Stimulated activated CD4-positive, alpha-beta T cell treated with anti-CD3 and anti-CD28 coated beads, Interleukin-12 subunit alpha, Interleukin-12 subunit beta, amount 100 ng/mL, for 24 hours (primary cell): ENCODE results near the gene CCL8.
A peak's percentile ranks its signal among the peaks of the same experiment; 100 is the strongest.
"Not testable (repeated sequence)": the region's sequence is repeated elsewhere in the genome, so short reads cannot be mapped to it uniquely, and the experiment has no call there.

Experiments used
- DNase-seq, 2 experiments: peaks; one replicate each; pipeline ENCODE4 v3.0.0-alpha.2; 2020; ENCODE audit warnings: low read depth in 2 of 2

The CCL8 gene

GRCh38 chr17:34314279-34314678 lies 5.0 kb upstream of the CCL8 start:
- no peak for DNase-seq

DNA sequence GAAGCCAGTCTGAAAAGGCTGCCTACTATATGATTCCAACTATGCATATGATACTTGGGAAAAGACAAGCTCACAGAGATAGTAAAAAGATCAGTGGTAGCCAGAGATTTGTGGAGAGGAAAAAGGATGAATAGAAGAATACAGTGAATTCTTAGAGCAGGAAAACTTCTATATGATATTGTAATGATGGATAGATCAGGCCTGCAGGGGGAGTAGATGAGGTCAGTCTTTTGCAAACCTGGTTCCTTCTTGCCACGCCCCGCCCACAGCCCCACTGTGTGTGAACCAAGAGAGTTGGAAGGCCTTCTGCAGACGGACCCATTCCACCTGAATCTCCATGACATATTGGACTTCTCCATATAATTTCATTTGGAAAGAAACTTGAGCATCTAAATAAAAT lies 761 bp upstream of the CCL8 start:
- peak in 1 of 2 experiments; percentile 5 for DNase-seq

GRCh38 chr17:34321964-34322363 lies 2.7 kb downstream of the CCL8 start:
- no peak for DNase-seq

- not testable (repeated sequence) for DNase-seq
These were observed 8.3 kb downstream of the CCL8 start for GRCh38 chr17:34327580-34327979.

GRCh38 chr17:34337701-34338100 lies 18.5 kb downstream of the CCL8 start:
- no peak for DNase-seq

GRCh38 chr17:34339138-34339770 lies 20.0 kb downstream of the CCL8 start:
- no peak for DNase-seq

- no peak for DNase-seq
These were observed 22.7 kb downstream of the CCL8 start for GRCh38 chr17:34341916-34342315.

DNA sequence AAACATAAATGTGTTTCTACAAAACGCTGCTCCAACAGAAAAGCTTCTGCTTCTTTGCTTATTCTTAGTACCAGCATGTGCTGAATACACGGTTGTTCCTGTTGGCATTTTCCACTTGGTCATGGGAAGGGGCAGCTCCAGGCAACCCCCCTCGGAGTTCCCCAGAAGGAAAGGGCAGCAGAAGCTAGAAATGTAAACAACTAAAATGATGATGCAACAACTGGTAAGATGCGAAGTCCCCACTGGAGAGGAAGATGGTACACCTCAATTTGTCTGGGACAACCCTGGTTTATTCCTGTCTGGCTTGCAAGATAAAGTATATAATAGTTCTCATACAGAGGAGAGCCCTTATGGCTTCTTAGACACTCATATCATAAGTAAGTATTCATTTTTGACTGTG lies 27.8 kb downstream of the CCL8 start:
- no peak for DNase-seq

DNA sequence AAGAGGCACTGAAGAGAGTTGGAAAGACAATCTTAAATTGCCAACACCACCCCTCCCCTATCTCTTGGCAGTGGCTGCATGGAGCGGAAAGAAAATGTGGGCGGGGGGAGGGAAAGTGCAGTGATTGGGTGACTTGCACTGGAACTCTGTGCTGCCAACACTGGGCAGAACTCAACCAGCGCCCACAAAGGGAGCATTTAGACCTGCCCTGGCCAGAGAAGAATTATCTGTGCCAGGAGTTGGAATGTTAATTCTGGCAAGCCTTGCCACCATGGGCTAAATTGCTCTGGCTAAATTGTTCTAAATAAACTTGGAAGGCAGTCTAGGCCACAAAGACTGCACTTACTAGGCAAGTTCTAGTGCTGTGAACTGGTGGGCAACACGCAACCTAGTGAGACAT lies 30.5 kb downstream of the CCL8 start:
- DNase-seq, result no peak

DNA sequence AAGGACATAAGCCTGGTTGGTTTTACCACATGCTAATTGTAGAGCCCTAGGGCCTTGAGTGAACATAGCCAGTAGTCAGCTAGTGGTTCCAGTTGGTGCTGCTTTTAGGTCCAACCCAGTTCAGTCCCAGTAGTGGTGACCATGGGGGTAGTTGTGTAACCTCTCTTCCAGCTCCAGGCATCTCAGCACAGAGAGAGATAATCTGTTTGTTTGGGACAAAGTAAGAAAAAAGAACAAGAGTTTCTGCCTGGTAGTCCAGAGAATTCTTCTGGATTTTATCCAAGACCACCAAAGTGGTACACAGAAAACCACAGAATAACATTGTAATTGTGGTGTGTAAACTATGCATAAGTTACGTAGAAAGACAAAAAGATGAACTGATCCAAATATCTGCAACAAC lies 31.9 kb downstream of the CCL8 start:
- DNase-seq, result no peak

GRCh38 chr17:34352191-34352590 lies 33.0 kb downstream of the CCL8 start:
- no peak for DNase-seq

DNA sequence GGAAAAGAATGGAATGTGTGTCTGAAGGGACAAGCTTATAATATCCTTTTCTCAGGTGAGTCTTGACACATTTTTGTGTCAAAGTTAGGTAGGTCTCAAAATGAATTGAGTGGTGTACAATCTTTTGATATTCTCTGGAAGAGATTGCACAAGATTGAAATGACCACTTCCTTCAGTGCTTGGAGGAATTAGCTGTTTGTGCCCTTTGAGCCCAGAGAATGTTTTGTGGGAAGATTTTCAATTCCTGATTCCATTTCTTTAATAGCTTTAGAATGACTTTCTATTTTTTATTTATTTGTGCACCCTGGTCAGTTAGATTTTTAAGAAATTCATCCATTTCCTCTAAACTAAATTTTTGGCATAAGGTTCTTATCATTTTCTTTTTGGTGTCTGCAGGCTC lies 35.4 kb downstream of the CCL8 start:
- no peak for DNase-seq

DNA sequence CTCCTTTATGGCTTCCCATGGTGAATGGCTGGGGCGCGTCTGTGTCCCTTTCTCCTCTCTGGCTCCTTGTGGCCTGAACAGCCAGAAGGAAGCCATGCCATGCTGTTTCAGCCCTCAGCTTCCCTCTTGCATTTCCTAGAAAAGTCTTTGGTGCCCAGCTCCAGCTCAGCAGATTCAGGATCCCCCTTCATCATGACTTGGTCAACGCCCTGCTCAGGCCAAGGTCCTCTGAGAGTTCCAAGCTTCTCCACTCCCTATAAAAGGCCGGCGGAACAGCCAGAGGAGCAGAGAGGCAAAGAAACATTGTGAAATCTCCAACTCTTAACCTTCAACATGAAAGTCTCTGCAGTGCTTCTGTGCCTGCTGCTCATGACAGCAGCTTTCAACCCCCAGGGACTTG lies 37.0 kb downstream of the CCL8 start, which contains the start of gene CCL13:
Gene CCL13, plus strand, starts transcription at position 287 of the 400 bp plus-strand sequence. Its CDS starts 47 bp downstream, at position 334.
- DNase-seq, result no peak

DNA sequence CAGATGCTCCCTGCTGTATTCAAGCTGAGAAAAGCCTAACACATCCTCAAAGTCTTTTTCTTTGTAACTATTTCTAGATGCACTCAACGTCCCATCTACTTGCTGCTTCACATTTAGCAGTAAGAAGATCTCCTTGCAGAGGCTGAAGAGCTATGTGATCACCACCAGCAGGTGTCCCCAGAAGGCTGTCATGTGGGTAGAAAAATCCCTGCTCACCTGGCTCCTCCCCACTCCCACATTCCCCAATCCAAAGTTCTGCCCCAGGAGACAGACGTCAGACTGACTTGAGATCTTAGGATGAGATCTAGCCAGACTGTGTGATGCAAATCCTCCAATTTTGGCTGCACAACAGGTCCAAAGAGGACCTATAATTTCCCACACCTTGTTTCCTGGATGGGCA lies 38.2 kb downstream of the CCL8 start:
- DNase-seq, result no peak

DNA sequence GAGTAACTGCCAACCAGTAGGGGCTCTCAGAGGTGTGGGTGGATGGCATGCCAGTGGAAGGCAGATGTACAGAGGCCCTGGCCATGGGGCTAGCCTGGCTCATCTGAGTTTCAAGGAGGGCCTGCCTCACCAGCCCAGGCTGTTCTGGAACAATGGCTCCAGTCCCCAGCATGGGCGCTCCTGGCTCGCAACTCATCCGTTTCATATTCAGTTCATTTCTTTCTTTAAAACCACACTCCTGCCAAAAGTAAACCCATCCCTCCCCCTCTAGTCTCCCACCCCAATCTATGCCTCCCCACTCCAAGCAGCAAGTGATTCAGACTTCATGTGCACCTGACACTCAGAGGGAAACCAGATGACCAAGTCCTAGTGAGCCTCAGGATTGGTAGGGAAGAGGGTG lies 39.4 kb downstream of the CCL8 start:
- DNase-seq, result no peak

DNA sequence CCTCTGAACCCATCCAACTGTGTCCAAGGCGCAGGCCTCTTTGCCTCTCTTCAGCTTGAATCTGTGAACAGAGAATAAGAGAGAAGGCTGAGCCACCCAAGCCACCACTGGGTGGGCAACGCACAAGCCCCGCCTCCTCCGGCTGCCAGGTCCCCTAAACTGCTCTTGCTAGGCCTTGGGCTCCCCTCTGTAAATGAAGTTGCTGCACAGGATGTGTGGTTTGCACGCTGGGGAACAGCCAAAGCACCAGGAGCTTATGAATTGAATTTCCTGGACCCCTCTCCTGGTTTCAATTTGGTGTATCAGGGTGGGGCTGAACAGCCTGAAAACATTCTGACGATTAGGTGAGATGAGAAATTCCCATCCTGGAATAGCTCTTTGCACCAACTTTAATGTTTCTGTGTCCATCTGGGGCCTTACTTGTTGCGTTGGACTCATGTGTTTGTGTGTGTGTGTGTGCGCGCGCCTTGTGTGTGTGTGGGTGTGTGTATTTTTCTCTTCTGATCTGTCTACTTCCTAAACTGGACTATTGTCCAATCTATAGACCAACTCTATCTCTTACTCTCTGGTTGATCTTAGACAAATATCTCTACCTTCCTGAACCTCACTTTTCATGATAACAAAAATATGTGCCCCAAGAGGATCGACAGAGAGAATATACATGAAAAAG lies 41.5 kb downstream of the CCL8 start:
- no peak for DNase-seq

GRCh38 chr17:34361478-34362061 lies 42.3 kb downstream of the CCL8 start:
- peak; percentile 35 to 76 for DNase-seq

GRCh38 chr17:34363183-34363661 lies 44.0 kb downstream of the CCL8 start, which contains the start of gene CCL1:
Gene CCL1, minus strand, starts transcription at chr17:34363233. Its CDS starts 72 bp downstream, at chr17:34363161.
- no peak for DNase-seq

GRCh38 chr17:34364751-34365150 lies 45.5 kb downstream of the CCL8 start:
- DNase-seq, result no peak

GRCh38 chr17:34365340-34365739 lies 46.1 kb downstream of the CCL8 start:
- DNase-seq, result no peak

- no peak for DNase-seq
These were observed 46.8 kb downstream of the CCL8 start for GRCh38 chr17:34366010-34366409.

GRCh38 chr17:34366529-34367107 lies 47.4 kb downstream of the CCL8 start:
- no peak for DNase-seq
